ENCODE measurements around the gene CLIC3. TPM values are rescaled to one million over a fixed set of nuclear protein-coding genes. Genes with fewer than 3 reads are reported as not detected.

The CLIC3 gene
- total and polyA plus RNA-seq, 2 donors from 2014 or later: 2.1 to 4.0 TPM

DNA sequence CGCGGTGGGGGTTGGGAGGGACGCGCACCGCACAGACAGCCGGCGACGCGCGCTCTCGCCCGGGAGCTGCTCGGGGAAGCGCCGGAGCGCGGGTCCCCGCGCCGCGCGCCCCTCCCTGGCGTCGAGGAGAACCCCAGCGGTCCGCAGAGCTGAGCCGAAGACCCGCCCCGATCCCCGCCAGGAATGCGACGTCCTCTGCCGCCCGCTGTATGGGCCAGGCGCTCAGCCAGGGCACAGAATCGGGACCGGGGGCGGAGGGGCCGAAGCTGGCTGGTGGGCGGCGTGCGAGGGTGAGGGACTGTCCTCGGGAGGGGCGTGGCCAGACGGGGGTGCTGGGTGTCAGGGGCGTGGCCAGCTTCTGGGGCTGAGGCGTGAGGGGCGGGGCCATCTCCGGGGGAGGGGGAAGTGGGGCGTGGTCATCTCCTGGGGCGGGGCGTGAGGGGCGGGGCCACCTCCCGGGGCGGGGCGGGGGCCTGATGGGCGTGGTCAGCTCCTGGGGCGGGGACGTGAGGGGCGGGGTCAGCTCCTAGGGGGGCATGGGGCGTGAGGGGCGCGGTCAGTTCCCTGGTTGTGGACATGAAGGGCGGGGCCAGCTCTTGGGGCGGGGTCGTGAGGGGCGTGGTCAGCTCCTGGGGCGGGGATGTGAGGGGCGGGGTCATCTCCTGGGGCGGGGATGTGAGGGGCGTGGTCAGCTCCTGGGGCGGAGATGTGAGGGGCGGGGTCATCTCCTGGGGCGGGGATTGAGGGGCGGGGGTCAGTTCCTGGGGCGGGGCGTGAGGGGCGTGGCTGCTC is 18.1 kb downstream of the CLIC3 start:
- TF ChIP-seq, protein P1, sequence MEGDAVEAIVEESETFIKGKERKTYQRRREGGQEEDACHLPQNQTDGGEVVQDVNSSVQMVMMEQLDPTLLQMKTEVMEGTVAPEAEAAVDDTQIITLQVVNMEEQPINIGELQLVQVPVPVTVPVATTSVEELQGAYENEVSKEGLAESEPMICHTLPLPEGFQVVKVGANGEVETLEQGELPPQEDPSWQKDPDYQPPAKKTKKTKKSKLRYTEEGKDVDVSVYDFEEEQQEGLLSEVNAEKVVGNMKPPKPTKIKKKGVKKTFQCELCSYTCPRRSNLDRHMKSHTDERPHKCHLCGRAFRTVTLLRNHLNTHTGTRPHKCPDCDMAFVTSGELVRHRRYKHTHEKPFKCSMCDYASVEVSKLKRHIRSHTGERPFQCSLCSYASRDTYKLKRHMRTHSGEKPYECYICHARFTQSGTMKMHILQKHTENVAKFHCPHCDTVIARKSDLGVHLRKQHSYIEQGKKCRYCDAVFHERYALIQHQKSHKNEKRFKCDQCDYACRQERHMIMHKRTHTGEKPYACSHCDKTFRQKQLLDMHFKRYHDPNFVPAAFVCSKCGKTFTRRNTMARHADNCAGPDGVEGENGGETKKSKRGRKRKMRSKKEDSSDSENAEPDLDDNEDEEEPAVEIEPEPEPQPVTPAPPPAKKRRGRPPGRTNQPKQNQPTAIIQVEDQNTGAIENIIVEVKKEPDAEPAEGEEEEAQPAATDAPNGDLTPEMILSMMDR (IDR thresholded peaks at IDR 0.05; ENCODE audit: borderline replicate concordance, extremely low read depth, insufficient read depth): no peak
- no peak overlapping the region for H3K27ac ChIP-seq (ENCODE audit: low read depth in 2 of 2, low read length in 2 of 2)
- intact Hi-C loops (cut with DNase I): no loop called here
- H3K4me3 ChIP-seq (ENCODE audit: low read length in 3 of 3): peak overlapping the region in 1 of 3 donors; percentile 41
- H3K4me1 ChIP-seq (ENCODE audit: control insufficient read depth in 2 of 3, insufficient read depth in 2 of 3, low read depth in 1 of 3, low read length in 3 of 3): peaks cover 0 to 14% (median 0%) of the 10 kb centered on the region in 3 donors
- no peak overlapping the region for H3K9ac ChIP-seq (ENCODE audit: low read length in 3 of 3)
- DNase-seq (peak; percentile 70 to 94 (median 82)), FAIRE-seq (no peak)
- H3K36me3 ChIP-seq (ENCODE audit: control insufficient read depth in 2 of 3, insufficient read depth in 3 of 3, low read length in 3 of 3): no peaks in the 10 kb centered on the region
- no peaks in the 10 kb centered on the region for H3K27me3 ChIP-seq (ENCODE audit: control insufficient read depth, insufficient read depth, low read length)
- H3K9me3 ChIP-seq (ENCODE audit: control insufficient read depth in 2 of 3, insufficient read depth in 1 of 3, low read length in 3 of 3): no peaks in the 10 kb centered on the region

DNA sequence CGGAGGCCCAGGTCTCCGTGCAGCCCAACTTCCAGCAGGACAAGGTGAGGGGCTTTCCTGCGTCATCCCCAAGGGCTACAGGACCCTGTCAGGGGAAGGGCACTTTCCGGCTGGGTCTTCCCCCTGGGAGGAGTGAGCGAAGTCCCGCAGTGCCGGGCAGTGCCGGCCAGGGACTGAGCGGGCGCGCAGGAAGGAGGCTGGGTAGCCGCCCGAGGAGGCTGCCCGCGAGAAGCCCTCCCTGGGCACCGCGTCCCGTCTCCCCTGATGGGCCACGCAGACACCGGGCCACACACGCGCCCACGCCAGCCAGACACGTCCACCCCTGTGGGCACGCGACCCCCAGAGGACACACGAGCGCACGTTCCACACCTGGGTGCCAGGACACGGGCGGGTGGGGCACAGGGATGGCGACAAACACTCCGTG is 18.7 kb downstream of the CLIC3 start:
- TF ChIP-seq, protein P1 (IDR thresholded peaks at IDR 0.05; ENCODE audit: borderline replicate concordance, extremely low read depth, insufficient read depth): no peak
- Histone ChIP-seq H3K4me3 (ENCODE audit: low read length in 3 of 3) (peak overlapping the region in 1 of 3 donors; percentile 41), H3K9me3 (ENCODE audit: control insufficient read depth in 2 of 3, insufficient read depth in 1 of 3, low read length in 3 of 3) (no peaks in the 10 kb centered on the region), H3K27ac (ENCODE audit: low read depth in 2 of 2, low read length in 2 of 2) (peak overlapping the region; percentile 17 to 23), H3K36me3 (ENCODE audit: control insufficient read depth in 2 of 3, insufficient read depth in 3 of 3, low read length in 3 of 3) (no peaks in the 10 kb centered on the region), H3K4me1 (ENCODE audit: control insufficient read depth in 2 of 3, insufficient read depth in 2 of 3, low read depth in 1 of 3, low read length in 3 of 3) (peaks cover 0 to 14% (median 0%) of the 10 kb centered on the region in 3 donors), H3K27me3 (ENCODE audit: control insufficient read depth, insufficient read depth, low read length) (no peaks in the 10 kb centered on the region), H3K9ac (ENCODE audit: low read length in 3 of 3) (no peak overlapping the region)
- intact Hi-C loops (cut with DNase I): no loop called here
- DNase-seq (no peak), FAIRE-seq (no peak)

DNA sequence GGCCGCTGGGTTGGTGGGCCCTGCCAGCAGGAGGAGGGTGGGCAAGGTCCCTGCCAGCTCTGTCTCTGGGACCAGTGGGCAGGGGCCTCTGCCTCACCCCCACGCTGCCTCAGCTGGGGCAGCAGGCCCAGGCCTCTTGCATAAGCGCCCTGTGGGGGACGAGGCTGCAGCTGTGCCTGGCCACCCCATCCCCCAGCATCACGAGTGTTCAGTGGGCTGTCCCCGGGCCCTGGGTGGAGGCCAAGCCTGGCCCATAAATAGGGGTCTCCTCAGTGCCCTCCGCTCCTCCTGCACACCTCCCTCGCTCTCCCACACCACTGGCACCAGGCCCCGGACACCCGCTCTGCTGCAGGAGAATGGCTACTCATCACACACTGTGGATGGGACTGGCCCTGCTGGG is 19.1 kb downstream of the CLIC3 start, which contains the start of gene PTGDS:
Gene PTGDS (plus strand): TSS at position 282 of the 400 bp plus-strand sequence. CDS start 75 bp downstream, at position 357.
- H3K27me3 ChIP-seq (ENCODE audit: control insufficient read depth, insufficient read depth, low read length): no peaks in the 10 kb centered on the region
- TF ChIP-seq, protein P1 (IDR thresholded peaks at IDR 0.05; ENCODE audit: borderline replicate concordance, extremely low read depth, insufficient read depth): no peak
- intact Hi-C loops (cut with DNase I): no loop called here
- no peaks in the 10 kb centered on the region for H3K9me3 ChIP-seq (ENCODE audit: control insufficient read depth in 2 of 3, insufficient read depth in 1 of 3, low read length in 3 of 3)
- DNase-seq (peak in 1 of 5 donors; percentile 87), FAIRE-seq (no peak)
- peak within 1 kb of the TSS; percentile 17 to 23 for H3K27ac ChIP-seq (ENCODE audit: low read depth in 2 of 2, low read length in 2 of 2)
- no peak within 1 kb of the TSS for H3K9ac ChIP-seq (ENCODE audit: low read length in 3 of 3)
- H3K4me3 ChIP-seq (ENCODE audit: low read length in 3 of 3): peak within 1 kb of the TSS in 1 of 3 donors; percentile 41
- H3K36me3 ChIP-seq (ENCODE audit: control insufficient read depth in 2 of 3, insufficient read depth in 3 of 3, low read length in 3 of 3): no peaks in the 10 kb centered on the region
- H3K4me1 ChIP-seq (ENCODE audit: control insufficient read depth in 2 of 3, insufficient read depth in 2 of 3, low read depth in 1 of 3, low read length in 3 of 3): peaks cover 0 to 14% (median 0%) of the 10 kb centered on the region in 3 donors

Data from kidney (tissue), 14 donors.